ENCODE results near the gene DLG1.
"Not testable (repeated sequence)": the region's sequence is repeated elsewhere in the genome, so short reads cannot be mapped to it uniquely, and the experiment has no call there.

Gene DLG1

GRCh38 chr3:197068077-197068476, 230.3 kb downstream of the DLG1 start:
- Histone ChIP-seq H3K4me1 (ENCODE audit: control insufficient read depth, insufficient read depth, low read depth, low read length) (no peaks in the 10 kb centered on the region), H2BK15ac (ENCODE audit: low read depth, poor library complexity, severe bottlenecking) (no peak overlapping the region), H3K79me1 (replicated peaks; ENCODE audit: low read length, poor library complexity, severe bottlenecking) (peaks cover 6% of the 10 kb centered on the region), H4K8ac (ENCODE audit: low read length) (no peak overlapping the region), H3K4ac (ENCODE audit: low read depth in 1 of 2, low read length in 2 of 2) (no peak overlapping the region), H2AFZ (ENCODE audit: low read depth, low read length) (no peak overlapping the region), H2BK12ac (ENCODE audit: low read length in 2 of 2) (no peak overlapping the region), H3K27ac (ENCODE audit: low read length, poor library complexity, severe bottlenecking) (no peak overlapping the region), H3K27me3 (ENCODE audit: control insufficient read depth in 1 of 2, insufficient read depth in 1 of 2, low read length in 2 of 2) (no peaks in the 10 kb centered on the region), H2BK5ac (ENCODE audit: low read depth, low read length, poor library complexity, severe bottlenecking) (no peak overlapping the region), H3K14ac (ENCODE audit: low read length in 2 of 2) (no peak overlapping the region), H2BK120ac (ENCODE audit: low read depth, low read length) (no peak overlapping the region), H3K4me3 (ENCODE audit: insufficient read depth in 1 of 2, low read depth in 1 of 2, low read length in 2 of 2) (no peak overlapping the region), H3K9me3 (ENCODE audit: control insufficient read depth, low read length) (no peaks in the 10 kb centered on the region), H3K9ac (ENCODE audit: low read length) (no peak overlapping the region), H3K4me2 (ENCODE audit: low read length, poor library complexity, severe bottlenecking) (no peak overlapping the region), H3K36me3 (ENCODE audit: control insufficient read depth in 1 of 2, insufficient read depth in 2 of 2, low read depth in 1 of 2, low read length in 2 of 2) (peaks cover 12 to 30% of the 10 kb centered on the region in 2 experiments), H3K18ac (ENCODE audit: low read depth in 1 of 2, low read length in 2 of 2) (no peak overlapping the region), H3K23ac (ENCODE audit: low read length in 2 of 2) (no peak overlapping the region), H4K91ac (ENCODE audit: low read length) (no peak overlapping the region), H2AK5ac (ENCODE audit: low read length, severe bottlenecking) (no peak overlapping the region)
- WGBS: no CpG with 5 or more reads among the region's 1 CpG
- DNase-seq: no peak

DNA sequence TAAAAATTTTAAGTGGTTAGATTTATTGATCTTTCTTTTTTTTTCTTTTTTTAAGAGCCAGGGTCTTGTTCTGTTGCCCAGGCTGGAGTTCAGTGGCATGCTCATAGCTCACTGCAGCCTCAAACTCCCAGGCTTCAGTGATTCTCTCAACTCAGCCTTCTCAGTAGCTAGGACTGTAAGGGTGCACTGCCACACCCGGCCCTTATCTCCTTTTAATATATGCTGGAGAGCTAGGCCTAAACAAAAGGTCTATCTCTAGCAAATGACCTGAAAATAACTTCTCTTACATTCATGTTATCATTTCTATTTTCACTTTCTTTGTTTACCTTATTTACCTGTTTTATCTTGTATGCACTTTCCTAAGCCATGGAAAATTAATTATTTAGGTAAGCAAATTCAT, 233.6 kb downstream of the DLG1 start:
- H3K9me3 ChIP-seq (ENCODE audit: control insufficient read depth, low read length): no peaks in the 10 kb centered on the region
- no peak overlapping the region for H3K18ac ChIP-seq (ENCODE audit: low read depth in 1 of 2, low read length in 2 of 2)
- no peaks in the 10 kb centered on the region for H3K27me3 ChIP-seq (ENCODE audit: control insufficient read depth in 1 of 2, insufficient read depth in 1 of 2, low read length in 2 of 2)
- H2BK5ac ChIP-seq (ENCODE audit: low read depth, low read length, poor library complexity, severe bottlenecking): no peak overlapping the region
- H2BK12ac ChIP-seq (ENCODE audit: low read length in 2 of 2): no peak overlapping the region
- H3K79me1 ChIP-seq (replicated peaks; ENCODE audit: low read length, poor library complexity, severe bottlenecking): peaks cover 6% of the 10 kb centered on the region
- no peak overlapping the region for H3K9ac ChIP-seq (ENCODE audit: low read length)
- no peak overlapping the region for H3K4me3 ChIP-seq (ENCODE audit: insufficient read depth in 1 of 2, low read depth in 1 of 2, low read length in 2 of 2)
- H3K36me3 ChIP-seq (ENCODE audit: control insufficient read depth in 1 of 2, insufficient read depth in 2 of 2, low read depth in 1 of 2, low read length in 2 of 2): peaks cover 10 to 43% of the 10 kb centered on the region in 2 experiments
- no peak overlapping the region for H2AFZ ChIP-seq (ENCODE audit: low read depth, low read length)
- no peak overlapping the region for H2AK5ac ChIP-seq (ENCODE audit: low read length, severe bottlenecking)
- no peak overlapping the region for H3K4ac ChIP-seq (ENCODE audit: low read depth in 1 of 2, low read length in 2 of 2)
- no peaks in the 10 kb centered on the region for H3K4me1 ChIP-seq (ENCODE audit: control insufficient read depth, insufficient read depth, low read depth, low read length)
- H3K23ac ChIP-seq (ENCODE audit: low read length in 2 of 2): no peak overlapping the region
- H4K91ac ChIP-seq (ENCODE audit: low read length): no peak overlapping the region
- no peak overlapping the region for H2BK120ac ChIP-seq (ENCODE audit: low read depth, low read length)
- no peak for DNase-seq
- no peak overlapping the region for H4K8ac ChIP-seq (ENCODE audit: low read length)
- WGBS: 100% methylated on average over 1 of the region's 1 CpG
- no peak overlapping the region for H3K4me2 ChIP-seq (ENCODE audit: low read length, poor library complexity, severe bottlenecking)
- no peak overlapping the region for H3K27ac ChIP-seq (ENCODE audit: low read length, poor library complexity, severe bottlenecking)
- H2BK15ac ChIP-seq (ENCODE audit: low read depth, poor library complexity, severe bottlenecking): no peak overlapping the region
- no peak overlapping the region for H3K14ac ChIP-seq (ENCODE audit: low read length in 2 of 2)

- Histone ChIP-seq H3K9me3 (ENCODE audit: control insufficient read depth, low read length) (no peaks in the 10 kb centered on the region), H3K36me3 (ENCODE audit: control insufficient read depth in 1 of 2, insufficient read depth in 2 of 2, low read depth in 1 of 2, low read length in 2 of 2) (peaks cover 17 to 64% of the 10 kb centered on the region in 2 experiments), H3K79me1 (replicated peaks; ENCODE audit: low read length, poor library complexity, severe bottlenecking) (peaks cover 6% of the 10 kb centered on the region), H3K18ac (ENCODE audit: low read depth in 1 of 2, low read length in 2 of 2) (no peak overlapping the region), H4K91ac (ENCODE audit: low read length) (no peak overlapping the region), H3K4ac (ENCODE audit: low read depth in 1 of 2, low read length in 2 of 2) (no peak overlapping the region), H3K4me1 (ENCODE audit: control insufficient read depth, insufficient read depth, low read depth, low read length) (no peaks in the 10 kb centered on the region), H3K4me3 (ENCODE audit: insufficient read depth in 1 of 2, low read depth in 1 of 2, low read length in 2 of 2) (no peak overlapping the region), H3K14ac (ENCODE audit: low read length in 2 of 2) (no peak overlapping the region), H2BK12ac (ENCODE audit: low read length in 2 of 2) (no peak overlapping the region), H3K4me2 (ENCODE audit: low read length, poor library complexity, severe bottlenecking) (no peak overlapping the region), H2AK5ac (ENCODE audit: low read length, severe bottlenecking) (no peak overlapping the region), H2BK15ac (ENCODE audit: low read depth, poor library complexity, severe bottlenecking) (no peak overlapping the region), H2BK5ac (ENCODE audit: low read depth, low read length, poor library complexity, severe bottlenecking) (no peak overlapping the region), H2AFZ (ENCODE audit: low read depth, low read length) (no peak overlapping the region), H3K23ac (ENCODE audit: low read length in 2 of 2) (no peak overlapping the region), H3K27ac (ENCODE audit: low read length, poor library complexity, severe bottlenecking) (no peak overlapping the region), H3K27me3 (ENCODE audit: control insufficient read depth in 1 of 2, insufficient read depth in 1 of 2, low read length in 2 of 2) (no peaks in the 10 kb centered on the region), H4K8ac (ENCODE audit: low read length) (no peak overlapping the region), H3K9ac (ENCODE audit: low read length) (no peak overlapping the region), H2BK120ac (ENCODE audit: low read depth, low read length) (no peak overlapping the region)
- WGBS: 100% methylated on average over 1 of the region's 4 CpGs
- no peak for DNase-seq
These were observed 236.0 kb downstream of the DLG1 start for GRCh38 chr3:197062446-197062845.

- not testable (repeated sequence) for H2AFZ ChIP-seq (ENCODE audit: low read depth, low read length); H2AK5ac ChIP-seq (ENCODE audit: low read length, severe bottlenecking); H3K4me1 ChIP-seq (ENCODE audit: control insufficient read depth, insufficient read depth, low read depth, low read length); H3K18ac ChIP-seq (ENCODE audit: low read depth in 1 of 2, low read length in 2 of 2); H3K4me2 ChIP-seq (ENCODE audit: low read length, poor library complexity, severe bottlenecking); H3K4ac ChIP-seq (ENCODE audit: low read depth in 1 of 2, low read length in 2 of 2); H3K27me3 ChIP-seq (ENCODE audit: control insufficient read depth in 1 of 2, insufficient read depth in 1 of 2, low read length in 2 of 2); H3K9me3 ChIP-seq (ENCODE audit: control insufficient read depth, low read length); H2BK5ac ChIP-seq (ENCODE audit: low read depth, low read length, poor library complexity, severe bottlenecking); H4K91ac ChIP-seq (ENCODE audit: low read length); DNase-seq; H2BK120ac ChIP-seq (ENCODE audit: low read depth, low read length); H3K14ac ChIP-seq (ENCODE audit: low read length in 2 of 2); H3K27ac ChIP-seq (ENCODE audit: low read length, poor library complexity, severe bottlenecking); H3K4me3 ChIP-seq (ENCODE audit: insufficient read depth in 1 of 2, low read depth in 1 of 2, low read length in 2 of 2); H3K9ac ChIP-seq (ENCODE audit: low read length); H2BK15ac ChIP-seq (ENCODE audit: low read depth, poor library complexity, severe bottlenecking); H2BK12ac ChIP-seq (ENCODE audit: low read length in 2 of 2); H4K8ac ChIP-seq (ENCODE audit: low read length); H3K23ac ChIP-seq (ENCODE audit: low read length in 2 of 2)
- H3K79me1 ChIP-seq (replicated peaks; ENCODE audit: low read length, poor library complexity, severe bottlenecking): peaks cover 11% of the 10 kb centered on the region
- peaks cover 44 to 59% of the 10 kb centered on the region in 2 experiments for H3K36me3 ChIP-seq (ENCODE audit: control insufficient read depth in 1 of 2, insufficient read depth in 2 of 2, low read depth in 1 of 2, low read length in 2 of 2)
- 95% methylated on average over 4 of the region's 6 CpGs for WGBS
These were observed 246.8 kb downstream of the DLG1 start for GRCh38 chr3:197051637-197052036.
